SW480 (cell line): ENCODE results near the gene LILRA6.
A peak's percentile ranks its signal among the peaks of the same experiment; 100 is the strongest.
"Not testable (repeated sequence)": the region's sequence is repeated elsewhere in the genome, so short reads cannot be mapped to it uniquely, and the experiment has no call there.

Source experiments
- DNase-seq: peaks from one replicate; pipeline ENCODE4 v3.0.0-alpha.2; 2016; ENCODE audit warnings: low spot score

Gene LILRA6

GRCh38 chr19:54231077-54231931, 11.3 kb downstream of the LILRA6 start:
- DNase-seq: peak; percentile 79

DNA sequence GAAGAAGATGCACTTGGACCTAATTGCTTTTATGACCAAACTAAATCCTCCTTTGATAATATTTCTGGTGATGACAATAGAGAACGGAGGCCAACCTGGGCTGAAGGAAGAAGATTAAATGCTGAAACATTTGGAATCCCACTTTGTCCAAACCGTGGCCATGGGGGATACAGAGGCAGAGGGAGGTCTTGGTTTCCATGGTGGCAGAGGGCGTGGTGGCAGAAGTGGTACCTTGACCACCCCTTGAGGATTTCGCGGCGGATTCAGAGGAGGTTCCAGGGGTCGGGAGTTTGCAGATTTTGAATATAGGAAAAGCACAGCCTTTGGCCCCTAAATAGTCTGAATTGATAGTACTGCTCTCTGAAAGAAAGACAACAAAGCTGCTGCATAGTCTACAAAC, 12.6 kb downstream of the LILRA6 start:
- no peak for DNase-seq

DNA sequence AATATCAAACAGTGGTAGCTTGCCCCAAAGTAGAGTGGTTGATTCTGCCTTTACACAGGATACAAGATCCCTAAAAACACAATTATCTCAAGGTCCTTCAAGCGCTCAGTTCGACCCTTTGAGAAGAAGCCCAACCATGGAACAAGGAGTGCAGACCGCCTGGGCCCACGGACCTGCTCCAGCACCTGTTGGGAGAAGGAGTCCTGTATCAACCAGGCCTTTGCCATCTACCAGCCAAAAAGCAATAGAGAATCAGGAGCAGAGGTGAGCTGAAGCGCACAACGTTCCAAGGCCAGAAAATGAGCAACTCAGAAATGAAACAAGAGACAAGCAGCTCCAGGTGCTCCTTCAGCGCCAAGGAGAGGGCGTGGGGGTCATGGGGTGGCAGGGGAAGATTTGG, 13.4 kb downstream of the LILRA6 start:
- no peak for DNase-seq

GRCh38 chr19:54224619-54225018, 18.0 kb downstream of the LILRA6 start:
- DNase-seq: not testable (repeated sequence)

DNA sequence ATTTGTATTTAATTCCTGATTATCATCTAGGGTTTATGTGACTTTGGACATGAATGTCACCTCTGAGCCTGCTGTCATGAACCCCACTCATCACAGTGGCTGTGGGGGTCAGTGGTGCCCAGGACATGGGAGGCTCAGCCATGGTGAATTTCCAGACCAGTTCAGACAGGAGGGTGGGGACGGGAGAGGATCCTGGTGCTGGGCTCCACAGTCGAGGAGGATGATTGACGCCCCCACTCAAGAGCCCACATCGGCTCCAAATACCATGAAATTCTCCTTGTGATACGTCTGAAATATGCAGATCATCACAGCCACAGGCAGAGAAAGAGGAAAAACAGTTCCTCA, 18.7 kb downstream of the LILRA6 start:
- not testable (repeated sequence) for DNase-seq

- DNase-seq: not testable (repeated sequence)
These were observed 19.2 kb downstream of the LILRA6 start for GRCh38 chr19:54223277-54223936.

GRCh38 chr19:54222474-54223276, 19.9 kb downstream of the LILRA6 start, which contains the start of gene LILRB3:
LILRB3 (minus strand) TSS chr19:54223007; CDS start chr19:54222976, 31 bp downstream.
- DNase-seq: not testable (repeated sequence)

DNA sequence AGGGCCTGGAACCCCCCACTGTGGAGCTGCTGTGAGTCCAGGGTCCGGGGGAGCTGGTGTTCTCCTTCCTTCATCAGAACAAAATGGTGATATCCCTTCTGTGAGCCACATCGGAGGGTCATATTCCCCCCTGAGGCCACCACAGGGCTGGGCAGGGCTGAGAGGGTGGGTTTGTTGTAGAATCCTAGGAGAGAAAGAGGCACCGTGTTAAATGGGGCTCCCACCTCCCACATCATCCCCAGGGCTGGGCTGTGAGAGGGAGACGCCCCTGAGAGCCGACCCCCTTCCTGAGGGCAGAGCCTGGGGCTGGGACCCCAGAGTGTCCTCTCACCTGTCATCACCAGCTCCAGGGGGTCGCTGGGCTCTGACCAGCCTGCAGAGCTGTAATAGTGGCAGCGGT, 20.6 kb downstream of the LILRA6 start:
- not testable (repeated sequence) for DNase-seq

DNA sequence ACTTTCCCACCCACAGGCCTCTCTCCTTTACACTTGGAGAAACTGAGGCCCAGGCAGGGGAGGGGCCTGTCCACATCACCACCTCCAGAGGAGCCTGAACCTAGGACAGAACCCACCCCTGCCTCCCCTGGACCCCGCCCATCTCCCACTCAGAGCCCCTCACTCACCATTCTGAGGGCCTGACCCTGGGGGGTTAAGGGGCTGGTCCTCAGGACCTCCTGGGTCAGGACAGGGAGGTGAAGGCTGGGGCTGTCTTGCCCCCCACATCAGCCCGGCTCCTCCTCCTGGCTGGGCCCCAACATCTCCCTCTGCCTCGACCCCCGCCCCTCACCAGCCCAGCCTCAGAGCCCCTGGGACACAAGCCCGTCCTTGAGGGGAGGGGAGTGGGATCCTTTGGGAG, 22.9 kb downstream of the LILRA6 start:
- DNase-seq: not testable (repeated sequence)

GRCh38 chr19:54218960-54219661, 23.5 kb downstream of the LILRA6 start:
- no peak for DNase-seq

DNA sequence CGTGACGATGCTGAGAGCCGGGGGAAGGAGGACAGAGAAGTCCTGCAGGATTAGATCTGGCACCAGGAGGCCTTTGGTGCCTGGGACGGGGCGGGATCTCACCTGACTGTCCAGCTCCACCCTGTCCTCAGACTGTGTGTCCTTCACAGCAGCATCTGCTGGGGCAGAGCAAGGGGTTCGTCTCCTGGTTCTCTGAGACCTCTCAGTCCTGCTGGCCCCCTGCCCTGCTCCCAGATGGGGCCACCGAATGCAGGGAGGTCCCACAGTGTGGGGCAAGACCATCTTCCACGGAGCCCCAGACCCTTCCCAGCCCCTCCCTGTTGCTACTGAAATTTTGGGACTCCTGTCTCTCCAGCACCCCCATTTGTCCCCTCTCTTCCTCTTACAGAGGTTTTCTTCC, 24.3 kb downstream of the LILRA6 start:
- no peak for DNase-seq

- not testable (repeated sequence) for DNase-seq
These were observed 24.9 kb downstream of the LILRA6 start for GRCh38 chr19:54217517-54218247.

DNA sequence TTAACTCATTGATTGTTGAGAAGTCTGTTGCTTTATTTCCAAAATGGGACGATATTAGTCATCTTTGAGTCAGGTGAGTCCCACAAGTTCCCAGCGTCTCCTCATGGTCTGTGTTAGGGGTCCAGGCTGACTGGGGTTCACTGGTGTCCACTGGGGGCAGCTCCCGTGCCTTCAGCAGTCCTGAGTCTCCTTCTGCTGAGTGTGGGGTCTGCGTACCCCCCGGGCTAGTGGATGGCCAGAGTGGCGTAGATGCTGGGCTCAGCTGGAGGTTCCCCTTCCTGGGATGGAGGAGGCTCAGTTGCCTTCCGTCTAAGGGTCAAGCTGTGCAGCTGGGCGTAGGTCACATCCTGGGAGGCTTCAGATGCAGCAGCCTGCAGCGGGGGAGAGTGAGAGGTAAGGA, 25.7 kb downstream of the LILRA6 start:
- DNase-seq: no peak

DNA sequence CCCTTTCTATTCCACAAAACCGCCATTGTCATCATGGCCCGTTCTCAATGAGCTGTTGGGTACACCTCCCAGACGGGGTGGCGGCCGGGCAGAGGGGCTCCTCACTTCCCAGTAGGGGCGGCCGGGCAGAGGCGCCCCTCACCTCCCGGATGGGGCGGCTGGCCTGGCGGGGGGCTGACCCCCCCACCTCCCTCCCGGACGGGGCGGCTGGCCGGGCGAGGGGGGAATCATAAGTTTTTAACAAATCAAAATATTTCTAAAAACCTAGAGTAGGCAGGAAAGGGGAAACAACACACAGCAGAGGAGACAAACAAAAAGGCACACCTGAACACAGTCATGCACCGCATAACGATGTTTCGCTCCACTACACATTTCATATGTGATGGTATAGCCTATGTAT, 27.9 kb downstream of the LILRA6 start:
- DNase-seq: not testable (repeated sequence)

DNA sequence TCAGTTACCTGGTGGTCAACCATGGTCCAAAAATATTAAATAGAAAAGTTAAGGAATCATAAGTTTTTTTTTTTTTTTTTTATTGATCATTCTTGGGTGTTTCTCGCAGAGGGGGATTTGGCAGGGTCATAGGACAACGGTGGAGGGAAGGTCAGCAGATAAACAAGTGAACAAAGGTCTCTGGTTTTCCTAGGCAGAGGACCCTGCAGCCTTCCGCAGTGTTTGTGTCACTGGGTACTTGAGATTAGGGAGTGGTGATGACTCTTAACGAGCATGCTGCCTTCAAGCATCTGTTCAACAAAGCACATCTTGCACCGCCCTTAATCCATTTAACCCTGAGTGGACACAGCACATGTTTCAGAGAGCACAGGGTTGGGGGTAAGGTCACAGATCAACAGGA, 28.4 kb downstream of the LILRA6 start:
- DNase-seq: not testable (repeated sequence)

DNA sequence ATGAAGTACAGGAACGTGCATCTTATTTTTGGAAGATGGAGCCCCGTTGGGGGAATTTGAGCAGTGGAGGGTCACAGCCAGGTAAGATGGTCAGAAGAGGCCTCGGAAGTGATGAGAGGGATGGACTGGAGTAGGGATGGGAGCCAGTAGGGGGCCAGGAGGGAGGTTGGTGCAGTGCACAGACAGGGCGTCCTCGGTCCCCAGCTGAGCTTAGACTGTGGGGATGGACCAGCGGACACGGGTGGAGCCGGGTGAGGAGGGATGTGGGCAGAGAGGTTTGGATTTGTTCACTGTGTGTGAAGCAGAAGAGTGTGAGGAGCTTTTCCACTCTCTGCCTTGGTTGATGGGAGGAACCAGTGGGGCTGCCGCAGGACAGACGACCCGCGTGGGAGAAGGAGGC, 31.4 kb downstream of the LILRA6 start:
- DNase-seq: no peak

DNA sequence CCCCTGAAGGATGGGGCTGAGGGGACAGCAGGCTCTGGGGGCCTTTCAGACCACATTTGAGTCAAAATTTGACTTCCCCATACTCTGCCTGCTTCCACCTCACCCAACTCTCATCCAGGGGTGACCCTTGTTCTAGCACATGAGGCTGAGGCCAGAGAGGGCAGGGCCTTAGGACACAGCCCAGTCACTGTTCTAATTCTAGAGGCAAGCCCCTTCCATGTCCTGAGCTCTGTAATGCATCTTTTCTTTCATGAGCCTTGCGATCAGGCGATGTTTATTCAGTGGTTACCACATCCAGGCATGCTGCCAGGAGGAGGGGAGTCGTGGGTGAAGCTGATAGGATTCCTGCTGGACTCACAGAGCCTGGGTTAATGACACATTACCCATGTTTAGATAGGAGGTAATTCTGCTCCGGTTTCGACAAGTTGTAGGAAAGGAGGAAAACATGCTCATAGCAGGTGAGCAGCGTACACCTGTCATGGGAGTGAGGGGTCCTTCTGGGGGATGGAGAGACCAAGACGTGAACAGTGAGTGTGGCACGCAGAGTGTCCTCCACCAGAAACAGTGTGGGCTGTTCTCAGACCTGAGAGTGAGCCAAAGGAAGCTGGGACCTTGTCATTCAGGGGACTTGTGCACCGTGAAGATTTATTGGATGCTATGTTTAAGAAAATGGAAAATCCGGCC, 32.6 kb downstream of the LILRA6 start:
- peak; percentile 92 for DNase-seq

DNA sequence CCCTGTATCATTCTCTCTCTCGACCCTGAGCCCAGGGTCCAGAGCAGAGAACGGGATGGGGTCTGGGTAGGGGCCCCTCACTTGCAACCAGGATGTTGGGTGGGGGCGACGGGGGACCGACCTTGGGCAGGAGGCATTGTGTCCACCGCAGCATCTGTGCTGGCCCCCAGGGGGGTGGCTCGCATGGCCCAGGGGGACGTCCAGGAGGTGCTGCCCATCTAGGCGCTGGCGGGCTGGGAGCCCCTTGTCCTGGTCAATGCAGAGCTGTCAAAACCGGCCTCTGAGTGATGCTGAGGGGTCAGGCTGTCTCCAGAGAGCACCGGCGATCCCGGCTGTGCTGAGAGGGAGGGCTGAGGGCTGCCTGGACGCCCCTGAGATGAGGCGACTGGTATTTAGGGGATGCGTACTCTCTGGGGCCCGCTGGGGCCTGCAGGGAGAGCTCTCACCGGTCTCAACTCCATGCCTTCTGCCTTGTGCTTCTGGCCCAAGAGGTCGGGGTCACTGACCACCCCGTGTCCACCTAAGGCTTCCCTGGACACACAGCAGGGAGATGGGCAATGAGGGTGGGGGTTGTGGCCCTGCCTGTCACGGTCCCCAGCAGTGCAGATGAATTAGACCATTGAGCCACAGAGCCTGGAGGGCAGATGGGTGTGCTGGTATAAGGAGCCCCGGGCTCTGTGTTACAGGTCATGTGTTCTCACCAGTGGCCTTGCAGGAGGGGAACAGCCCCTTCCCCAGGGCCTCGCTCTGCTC, 33.4 kb downstream of the LILRA6 start:
- no peak for DNase-seq

DNA sequence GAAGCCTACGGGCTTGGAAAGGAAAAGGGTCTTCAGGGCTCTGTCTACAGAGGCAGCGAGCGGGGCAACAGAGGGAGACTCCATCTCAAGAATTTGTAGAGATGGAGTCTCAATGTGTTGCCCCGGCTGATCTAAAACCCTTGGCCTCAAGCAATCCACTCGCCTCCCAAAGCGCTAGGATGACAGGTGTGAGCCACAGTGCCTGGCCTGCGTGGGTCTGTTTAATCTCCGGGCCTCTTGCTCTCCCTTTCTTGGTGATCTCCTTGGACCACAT, 33.9 kb downstream of the LILRA6 start:
- DNase-seq: peak; percentile 28
